GM12875 (cell line): ENCODE measurements around the gene HOXC10.

Source experiments
- H3K4me3 ChIP-seq: one replicate; pipeline ENCODE4 v1.5.1; 2011; ENCODE audit warnings: low read depth, low read length, control low read depth
- CTCF ChIP-seq: IDR thresholded peaks from 2 replicates; pipeline ENCODE4 v1.5.1; 2011; ENCODE audit warnings: low read depth, mild to moderate bottlenecking, control low read depth, inconsistent platforms, low read length, moderate library complexity, borderline replicate concordance; ENCODE audit not compliant: insufficient read depth

HOXC10 gene

DNA sequence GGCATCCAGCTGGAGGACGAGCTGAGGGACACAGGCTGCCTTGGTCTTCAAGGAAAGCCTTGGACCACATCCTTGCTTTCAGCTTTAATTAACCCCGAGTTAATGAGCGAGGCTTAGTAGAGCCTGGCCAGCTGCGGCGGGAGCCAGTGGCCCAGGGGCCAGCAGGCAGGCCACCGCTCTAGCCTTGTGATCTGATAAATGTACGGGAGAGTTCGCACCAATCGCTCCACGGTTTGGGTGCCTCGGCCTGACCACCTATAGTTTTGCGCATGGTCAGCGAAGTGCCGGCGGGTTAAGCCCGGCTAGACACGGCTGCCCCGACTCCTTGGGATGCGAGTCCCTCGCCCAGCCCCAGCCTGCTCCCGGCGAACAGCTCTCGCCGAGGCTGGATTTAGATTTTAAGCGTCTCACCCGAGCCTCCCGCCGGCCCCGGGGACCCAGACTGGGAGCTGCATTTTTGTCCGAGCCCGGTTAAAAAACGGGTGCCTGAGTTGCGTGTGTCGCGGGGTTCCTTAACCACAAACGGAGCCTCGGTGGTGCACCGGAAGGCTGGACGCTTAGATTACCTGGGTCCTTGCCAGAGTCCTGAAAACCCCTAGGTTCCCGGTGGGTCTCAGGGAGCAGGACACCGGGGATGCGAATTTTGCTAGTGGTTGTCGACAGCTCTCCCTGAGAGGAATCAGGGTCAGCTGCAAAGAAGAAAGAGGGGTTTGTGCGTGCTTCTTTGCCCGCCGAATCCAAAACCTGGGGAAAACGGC lies 33.2 kb upstream of the HOXC10 start:
- no peak overlapping the region for H3K4me3 ChIP-seq
- no peak for TF ChIP-seq CTCF

GRCh38 chr12:53952335-53952694 lies 32.6 kb upstream of the HOXC10 start:
- TF ChIP-seq CTCF, result no peak
- H3K4me3 ChIP-seq, result no peak overlapping the region

DNA sequence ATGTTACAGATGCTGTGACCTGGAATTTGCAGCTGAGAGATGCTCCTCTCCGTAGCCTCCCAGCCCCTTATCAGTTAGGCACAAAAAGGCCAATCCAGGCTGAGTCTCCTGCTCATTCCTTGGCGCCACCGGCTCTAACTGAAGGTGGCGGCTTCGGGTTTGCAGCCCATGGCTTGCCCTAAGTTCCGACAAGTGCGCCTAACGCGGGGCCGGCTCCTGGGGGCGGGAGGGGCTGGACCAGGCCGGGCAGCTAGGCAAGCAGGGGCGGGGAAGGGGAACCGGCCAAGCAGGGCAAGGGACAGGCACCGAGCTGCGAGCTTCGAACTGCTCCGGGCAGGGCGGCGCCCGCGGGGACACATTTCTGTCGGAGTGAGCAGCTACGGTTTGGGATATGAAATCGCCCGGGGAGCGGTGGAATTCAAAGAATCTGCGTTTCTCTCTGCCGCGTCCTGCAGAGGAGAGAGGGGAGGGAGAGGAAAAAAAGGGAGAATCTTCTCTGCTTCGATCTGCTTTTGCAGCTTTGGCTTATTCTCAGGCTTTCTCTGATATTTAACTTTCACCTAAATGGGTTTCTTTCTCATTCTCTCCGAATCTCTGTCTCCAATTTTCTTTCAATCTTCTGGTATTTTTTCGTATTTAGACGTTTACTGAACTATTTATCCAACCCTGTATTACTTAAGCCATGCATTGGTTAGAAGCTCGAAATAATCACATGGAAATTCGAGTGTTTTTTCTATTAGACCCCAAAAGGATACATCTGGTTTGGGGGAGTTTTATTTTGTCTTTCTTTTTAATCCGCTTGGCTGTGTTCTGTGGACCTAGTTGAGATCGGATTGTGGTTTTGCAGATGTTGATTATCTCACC lies 31.8 kb upstream of the HOXC10 start:
- H3K4me3 ChIP-seq, result no peak overlapping the region
- TF ChIP-seq CTCF, result no peak

GRCh38 chr12:53953831-53954693 lies 30.9 kb upstream of the HOXC10 start:
- TF ChIP-seq CTCF, result no peak
- no peak overlapping the region for H3K4me3 ChIP-seq

GRCh38 chr12:53954694-53955035 lies 30.3 kb upstream of the HOXC10 start, which contains the start of gene HOXC12:
Gene HOXC12 (plus strand): TSS chr12:53954903. CDS start chr12:53954930, 27 bp downstream.
- no peak for TF ChIP-seq CTCF
- no peak within 1 kb of the TSS for H3K4me3 ChIP-seq

DNA sequence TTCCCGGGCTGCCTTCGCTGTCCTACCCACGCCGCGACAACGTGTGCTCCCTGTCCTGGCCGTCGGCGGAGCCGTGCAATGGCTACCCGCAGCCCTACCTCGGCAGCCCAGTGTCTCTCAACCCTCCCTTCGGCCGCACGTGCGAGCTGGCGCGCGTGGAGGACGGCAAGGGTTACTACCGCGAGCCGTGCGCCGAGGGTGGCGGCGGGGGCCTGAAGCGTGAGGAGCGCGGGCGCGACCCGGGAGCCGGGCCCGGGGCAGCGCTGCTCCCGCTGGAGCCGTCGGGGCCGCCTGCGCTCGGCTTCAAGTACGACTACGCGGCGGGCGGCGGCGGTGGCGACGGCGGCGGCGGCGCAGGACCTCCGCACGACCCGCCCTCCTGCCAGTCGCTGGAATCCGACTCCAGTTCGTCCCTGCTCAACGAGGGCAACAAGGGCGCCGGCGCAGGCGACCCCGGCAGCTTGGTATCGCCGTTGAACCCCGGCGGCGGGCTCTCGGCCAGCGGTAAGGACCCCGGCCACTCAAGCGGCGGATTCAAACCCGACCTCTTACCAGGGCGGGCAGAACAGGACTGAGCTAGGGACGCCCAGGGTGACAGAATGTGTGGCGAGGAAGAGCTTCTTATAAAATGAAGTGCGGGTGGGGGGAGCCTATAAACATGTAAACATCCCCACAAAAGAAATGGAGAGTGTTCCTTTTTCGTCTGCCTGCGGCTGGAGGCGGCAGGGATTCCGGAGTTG lies 29.7 kb upstream of the HOXC10 start:
- H3K4me3 ChIP-seq, result no peak overlapping the region
- TF ChIP-seq CTCF, result no peak
